ENCODE results near the gene IPO9.

IPO9 gene

GRCh38 chr1:201930803-201931202, 101.8 kb downstream of the IPO9 start:
- Histone ChIP-seq H3K4me1 (peaks cover 8% of the 10 kb centered on the region), H3K9ac (no peak overlapping the region), H4K20me1 (no peaks in the 10 kb centered on the region), H3K4me3 (no peak overlapping the region), H3K27ac (no peak overlapping the region), H3K27me3 (no peaks in the 10 kb centered on the region), H3K36me3 (no peaks in the 10 kb centered on the region), H3K9me3 (no peaks in the 10 kb centered on the region), H3K4me2 (no peak overlapping the region)
- TF ChIP-seq Cebpa-rat (IDR thresholded peaks at IDR 0.05), result no peak
